ENCODE results near the gene DNASE2.

DNA sequence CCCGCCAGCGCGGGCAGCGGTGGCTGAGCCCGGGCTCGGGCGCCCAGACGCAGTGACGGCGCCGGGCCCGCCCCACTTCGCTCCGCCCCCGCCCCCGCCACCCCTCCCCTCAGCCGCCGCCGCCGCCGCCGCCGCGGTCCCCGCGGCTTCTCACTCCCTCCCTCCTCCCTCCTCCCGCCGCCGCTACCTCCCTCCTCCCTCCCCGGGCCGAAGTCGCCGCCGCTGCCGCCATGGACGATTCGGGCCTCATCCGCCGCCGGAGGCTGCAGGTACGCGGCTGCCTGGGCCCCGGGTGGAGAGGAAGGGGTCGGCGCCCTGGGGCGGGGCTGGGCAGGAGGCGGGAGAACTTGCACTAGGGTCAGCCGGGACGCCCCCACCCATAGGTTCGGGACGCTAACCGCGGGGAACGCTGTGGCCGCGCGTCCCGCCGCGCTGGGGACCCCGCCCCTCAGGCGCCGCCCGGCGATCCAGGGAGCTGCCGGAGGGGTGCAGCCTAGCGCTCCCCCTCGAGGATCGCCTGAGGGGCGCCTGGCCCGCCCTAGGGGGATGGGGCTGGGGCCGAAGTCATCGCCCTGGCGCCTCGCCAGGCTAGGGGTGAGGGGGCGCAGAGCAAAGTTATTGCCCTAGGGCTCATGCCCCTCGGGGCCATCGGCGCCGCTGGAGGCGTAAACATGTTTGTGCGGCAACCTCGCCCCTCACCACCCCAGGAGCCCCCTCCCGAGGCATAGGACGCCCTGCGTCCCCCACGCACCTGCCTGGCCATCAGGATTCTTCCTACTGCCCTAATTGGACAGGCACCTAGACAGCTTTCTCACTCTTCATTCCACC lies 47.3 kb downstream of the DNASE2 start:
- TF ChIP-seq, protein P1, sequence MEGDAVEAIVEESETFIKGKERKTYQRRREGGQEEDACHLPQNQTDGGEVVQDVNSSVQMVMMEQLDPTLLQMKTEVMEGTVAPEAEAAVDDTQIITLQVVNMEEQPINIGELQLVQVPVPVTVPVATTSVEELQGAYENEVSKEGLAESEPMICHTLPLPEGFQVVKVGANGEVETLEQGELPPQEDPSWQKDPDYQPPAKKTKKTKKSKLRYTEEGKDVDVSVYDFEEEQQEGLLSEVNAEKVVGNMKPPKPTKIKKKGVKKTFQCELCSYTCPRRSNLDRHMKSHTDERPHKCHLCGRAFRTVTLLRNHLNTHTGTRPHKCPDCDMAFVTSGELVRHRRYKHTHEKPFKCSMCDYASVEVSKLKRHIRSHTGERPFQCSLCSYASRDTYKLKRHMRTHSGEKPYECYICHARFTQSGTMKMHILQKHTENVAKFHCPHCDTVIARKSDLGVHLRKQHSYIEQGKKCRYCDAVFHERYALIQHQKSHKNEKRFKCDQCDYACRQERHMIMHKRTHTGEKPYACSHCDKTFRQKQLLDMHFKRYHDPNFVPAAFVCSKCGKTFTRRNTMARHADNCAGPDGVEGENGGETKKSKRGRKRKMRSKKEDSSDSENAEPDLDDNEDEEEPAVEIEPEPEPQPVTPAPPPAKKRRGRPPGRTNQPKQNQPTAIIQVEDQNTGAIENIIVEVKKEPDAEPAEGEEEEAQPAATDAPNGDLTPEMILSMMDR (optimal IDR thresholded peaks at IDR 0.05 in 1 of 3, IDR thresholded peaks at IDR 0.05 in 1 of 3, conservative IDR thresholded peaks at IDR 0.05 in 1 of 3; ENCODE audit: extremely low read depth in 1 of 3, insufficient read depth in 2 of 3, low read length in 3 of 3): no peak
- no peak for TF ChIP-seq EZH2 (IDR thresholded peaks at IDR 0.05; ENCODE audit: low read length)
